ENCODE measurements around the gene ZNF862.

DNA sequence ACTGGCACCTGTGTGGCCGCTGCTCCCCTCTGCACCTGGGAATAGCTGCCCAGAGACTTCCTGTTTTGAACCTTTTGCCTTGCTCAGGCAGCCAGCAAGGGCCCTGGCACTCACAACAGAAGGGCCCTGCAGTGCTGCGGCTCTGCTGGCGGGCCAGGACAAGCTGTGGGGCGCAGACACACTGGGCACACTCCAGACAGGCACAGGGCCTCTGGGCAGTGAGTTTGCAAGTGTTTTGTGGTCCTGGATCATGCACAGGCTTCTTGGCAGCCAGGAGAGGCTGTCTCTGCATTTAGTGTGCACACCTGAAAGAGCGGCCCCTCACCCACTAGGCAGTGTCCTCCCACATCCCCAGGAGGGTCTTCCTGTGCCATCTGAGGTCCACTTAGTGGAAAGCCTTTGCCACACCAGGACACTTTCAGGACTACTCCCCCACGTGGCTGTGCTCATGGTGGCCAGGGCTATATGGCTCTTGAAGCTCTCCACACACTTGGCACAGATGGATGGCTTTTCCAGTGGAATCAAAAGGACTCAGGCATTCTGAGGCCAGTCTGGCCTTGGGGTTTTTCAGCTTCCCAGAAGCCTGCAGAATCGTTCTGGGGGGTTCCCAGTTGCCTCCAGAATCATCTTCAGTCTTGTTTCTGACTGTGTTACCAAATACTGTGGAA lies 30.6 kb downstream of the ZNF862 start:
- no peak for TF ChIP-seq EZH2 (IDR thresholded peaks at IDR 0.05; ENCODE audit: borderline replicate concordance, low read depth, low read length, poor library complexity, severe bottlenecking)
- TF ChIP-seq, protein P1, sequence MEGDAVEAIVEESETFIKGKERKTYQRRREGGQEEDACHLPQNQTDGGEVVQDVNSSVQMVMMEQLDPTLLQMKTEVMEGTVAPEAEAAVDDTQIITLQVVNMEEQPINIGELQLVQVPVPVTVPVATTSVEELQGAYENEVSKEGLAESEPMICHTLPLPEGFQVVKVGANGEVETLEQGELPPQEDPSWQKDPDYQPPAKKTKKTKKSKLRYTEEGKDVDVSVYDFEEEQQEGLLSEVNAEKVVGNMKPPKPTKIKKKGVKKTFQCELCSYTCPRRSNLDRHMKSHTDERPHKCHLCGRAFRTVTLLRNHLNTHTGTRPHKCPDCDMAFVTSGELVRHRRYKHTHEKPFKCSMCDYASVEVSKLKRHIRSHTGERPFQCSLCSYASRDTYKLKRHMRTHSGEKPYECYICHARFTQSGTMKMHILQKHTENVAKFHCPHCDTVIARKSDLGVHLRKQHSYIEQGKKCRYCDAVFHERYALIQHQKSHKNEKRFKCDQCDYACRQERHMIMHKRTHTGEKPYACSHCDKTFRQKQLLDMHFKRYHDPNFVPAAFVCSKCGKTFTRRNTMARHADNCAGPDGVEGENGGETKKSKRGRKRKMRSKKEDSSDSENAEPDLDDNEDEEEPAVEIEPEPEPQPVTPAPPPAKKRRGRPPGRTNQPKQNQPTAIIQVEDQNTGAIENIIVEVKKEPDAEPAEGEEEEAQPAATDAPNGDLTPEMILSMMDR (conservative IDR thresholded peaks at IDR 0.05; ENCODE audit: low read depth, low read length) = no peak
